NCI-H1092 treated with DMSO at 0.1 percent for 48 hours (cell line): ENCODE results near the gene KNSTRN.

Experiments
- DNase-seq: peaks from one replicate; lab custom pipeline; 2025; lab: John Stamatoyannopoulos, UW

The KNSTRN gene

DNA sequence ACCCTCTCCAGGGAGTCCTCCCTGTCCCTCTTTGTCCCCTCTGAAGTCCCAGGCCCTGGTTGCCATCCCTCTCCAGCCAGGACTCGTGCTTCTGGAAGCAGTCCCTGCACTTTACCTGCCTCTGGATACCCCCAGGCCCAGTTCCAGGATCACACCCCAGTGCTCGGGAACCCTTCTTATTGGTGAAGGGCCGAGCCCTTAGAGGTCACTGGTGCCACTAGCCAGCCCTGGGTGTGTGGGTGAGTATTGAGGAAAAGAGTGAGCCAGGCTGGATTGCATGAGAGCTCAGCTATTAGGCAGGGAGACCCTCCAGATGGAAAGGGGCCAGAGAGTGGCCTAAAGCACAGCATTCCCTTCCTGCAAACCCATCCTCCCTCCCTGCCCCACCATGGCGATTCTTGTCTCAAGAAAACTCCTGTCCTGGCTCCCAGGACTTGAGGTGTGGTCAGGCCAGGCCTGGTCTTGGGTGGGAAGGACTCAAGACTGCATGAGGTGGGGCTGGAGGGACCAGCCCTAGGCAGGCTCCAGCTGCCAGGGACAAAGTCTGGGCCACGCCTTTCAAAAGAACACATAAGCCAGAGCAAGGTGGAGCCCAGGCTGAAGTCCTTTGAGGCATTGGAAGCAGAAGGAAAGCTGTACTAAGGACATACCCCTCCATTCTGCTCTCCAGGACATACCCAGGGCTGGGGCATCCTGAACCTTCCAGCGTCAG, 36.5 kb upstream of the KNSTRN start:
- no peak for DNase-seq

- DNase-seq, result no peak
Observed at GRCh38 chr15:40346579-40347558, 35.7 kb upstream of the KNSTRN start.

DNA sequence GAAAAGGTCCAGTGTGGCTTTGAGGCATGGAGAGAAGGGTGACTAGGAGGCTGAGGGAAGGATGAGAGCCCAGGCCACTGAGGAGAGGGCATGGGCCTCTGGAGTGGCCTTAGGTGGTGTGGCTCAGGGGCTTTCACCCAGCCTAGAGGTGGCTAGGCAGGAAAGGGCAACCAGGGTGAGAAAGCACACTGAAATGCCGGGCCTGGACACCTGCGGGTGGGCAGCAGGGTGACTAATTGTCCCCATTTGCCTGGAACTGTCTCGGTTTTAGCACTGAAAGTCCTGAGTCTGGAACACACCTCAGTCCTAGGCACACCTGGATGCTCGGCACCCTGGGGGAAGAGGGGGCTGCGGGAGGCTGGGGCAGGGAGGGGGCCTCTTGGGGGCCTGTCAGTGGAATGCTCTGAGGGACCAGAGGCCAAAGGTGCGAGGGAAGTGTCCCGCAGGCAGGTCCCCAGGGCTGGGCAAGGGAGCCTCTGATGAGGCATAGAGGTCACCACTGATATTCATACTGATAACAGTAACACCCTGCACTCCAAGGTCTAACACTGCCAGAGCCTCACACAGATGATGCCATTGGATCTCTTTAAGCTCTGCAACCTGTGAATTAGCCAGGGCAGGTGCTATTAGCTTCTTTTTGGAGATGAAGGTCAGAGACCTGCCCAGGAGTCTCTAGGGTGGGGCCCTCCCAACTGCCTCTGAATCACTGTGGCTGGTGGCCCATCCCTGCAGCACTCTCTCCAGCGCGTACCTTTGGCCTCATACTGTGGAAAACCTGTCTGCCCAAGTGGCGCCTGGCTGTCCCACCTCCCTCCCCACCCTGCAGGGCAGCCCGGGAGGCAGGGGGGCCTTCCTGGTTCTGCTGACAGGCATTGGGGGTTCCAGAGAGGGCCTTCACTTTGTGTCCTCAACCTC, 34.7 kb upstream of the KNSTRN start:
- no peak for DNase-seq

DNA sequence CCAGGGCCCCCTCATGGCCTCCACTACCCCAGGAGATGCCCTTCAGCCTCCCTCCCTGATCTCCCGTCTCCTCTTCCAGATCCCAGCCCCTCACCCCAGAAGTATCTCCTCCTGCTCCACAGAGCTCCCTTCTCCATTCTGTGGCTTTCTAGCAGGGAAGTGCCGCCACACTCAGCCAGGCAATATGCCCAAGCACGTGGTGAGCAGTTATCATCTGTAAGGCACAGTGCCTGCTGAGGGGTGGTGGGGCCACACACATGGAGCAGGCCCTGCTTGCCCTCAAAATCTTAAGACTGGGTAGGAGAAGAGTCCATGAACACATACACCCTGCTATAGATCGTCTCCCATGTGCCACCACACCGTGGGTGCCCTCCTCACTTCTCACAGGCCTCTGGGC, 34.0 kb upstream of the KNSTRN start:
- no peak for DNase-seq

- DNase-seq, result no peak
Observed at GRCh38 chr15:40349163-40349562, 33.4 kb upstream of the KNSTRN start.

- DNase-seq, result no peak
Observed at GRCh38 chr15:40352281-40352901, 30.1 kb upstream of the KNSTRN start.

DNA sequence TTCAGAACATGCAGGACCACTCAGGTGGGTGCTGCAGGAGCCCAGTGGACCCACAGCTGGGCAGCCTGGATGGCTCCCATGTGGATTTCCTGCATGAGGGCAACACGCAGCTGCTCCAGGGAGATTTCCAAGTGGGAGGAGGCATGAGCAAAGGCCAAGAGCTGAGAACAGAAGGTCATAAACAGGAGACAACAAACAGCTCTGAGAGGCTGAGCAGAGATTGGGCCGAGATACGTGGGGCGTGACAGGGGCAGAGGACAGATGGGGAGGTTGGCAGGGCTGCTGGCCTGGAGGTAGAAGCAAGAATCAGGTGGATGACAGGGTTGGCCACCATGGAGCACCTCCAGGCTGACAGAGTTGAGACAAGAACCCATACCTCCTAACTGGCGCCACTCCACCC, 28.8 kb upstream of the KNSTRN start:
- peak; percentile 35 for DNase-seq

DNA sequence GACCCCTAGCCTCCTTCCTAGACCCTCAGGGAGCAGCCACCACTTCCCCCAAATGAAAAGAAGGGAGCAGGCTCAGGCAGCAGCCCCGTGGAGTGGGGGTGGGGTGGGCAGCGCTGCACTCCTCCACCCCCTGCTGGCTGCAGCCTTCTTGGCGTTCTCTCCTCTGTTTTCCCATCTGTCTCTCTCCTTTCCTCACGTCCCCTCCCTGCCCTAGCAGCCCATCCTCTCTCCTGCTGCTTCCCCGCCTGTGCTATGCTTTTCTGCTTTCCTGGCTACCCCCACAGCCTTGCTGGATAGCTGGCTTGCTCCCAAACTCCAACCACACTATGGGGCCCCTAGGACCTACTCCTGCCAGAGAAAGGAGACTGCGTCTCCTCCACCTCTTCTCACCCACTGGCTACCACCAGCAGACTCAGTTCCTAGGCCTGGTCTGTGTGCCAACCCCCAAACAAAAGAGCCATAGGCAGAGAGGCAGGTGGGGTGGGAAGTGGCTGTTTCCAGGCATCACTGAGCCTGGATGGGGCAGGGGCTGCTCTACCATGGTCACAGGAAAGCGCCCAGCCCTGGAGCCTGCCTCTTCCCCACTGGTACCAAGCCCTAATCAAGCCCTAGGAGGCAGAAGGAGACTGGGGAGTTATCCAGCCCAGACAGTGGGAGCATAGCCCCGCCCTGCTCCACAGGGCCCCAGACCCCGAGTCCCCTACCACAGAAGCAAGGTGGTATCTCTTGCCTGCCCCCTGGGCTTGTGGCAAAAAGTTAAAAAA, 27.9 kb upstream of the KNSTRN start:
- peak; percentile 86 for DNase-seq

DNA sequence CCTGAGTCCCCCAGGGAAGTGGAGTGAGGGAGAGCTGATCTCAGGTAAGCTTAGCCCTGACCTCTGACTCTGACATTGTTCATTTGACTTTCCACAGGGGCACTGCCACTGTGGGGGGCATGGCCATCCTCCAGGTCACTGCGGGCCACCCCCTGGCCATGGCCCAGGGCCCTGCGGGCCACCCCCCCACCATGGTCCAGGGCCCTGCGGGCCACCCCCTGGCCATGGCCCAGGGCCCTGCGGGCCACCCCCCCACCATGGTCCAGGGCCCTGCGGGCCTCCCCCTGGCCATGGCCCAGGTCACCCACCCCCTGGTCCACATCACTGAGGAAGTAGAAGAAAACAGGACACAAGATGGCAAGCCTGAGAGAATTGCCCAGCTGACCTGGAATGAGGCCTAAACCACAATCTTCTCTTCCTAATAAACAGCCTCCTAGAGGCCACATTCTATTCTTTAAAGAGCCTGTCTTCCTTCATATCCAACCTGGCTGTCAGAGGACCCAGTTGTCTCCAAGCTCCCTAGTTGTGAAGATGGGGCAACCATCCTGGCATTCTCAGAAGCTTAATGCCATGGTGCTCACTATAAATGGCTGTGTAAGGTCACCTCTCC, 26.4 kb upstream of the KNSTRN start:
- no peak for DNase-seq

DNA sequence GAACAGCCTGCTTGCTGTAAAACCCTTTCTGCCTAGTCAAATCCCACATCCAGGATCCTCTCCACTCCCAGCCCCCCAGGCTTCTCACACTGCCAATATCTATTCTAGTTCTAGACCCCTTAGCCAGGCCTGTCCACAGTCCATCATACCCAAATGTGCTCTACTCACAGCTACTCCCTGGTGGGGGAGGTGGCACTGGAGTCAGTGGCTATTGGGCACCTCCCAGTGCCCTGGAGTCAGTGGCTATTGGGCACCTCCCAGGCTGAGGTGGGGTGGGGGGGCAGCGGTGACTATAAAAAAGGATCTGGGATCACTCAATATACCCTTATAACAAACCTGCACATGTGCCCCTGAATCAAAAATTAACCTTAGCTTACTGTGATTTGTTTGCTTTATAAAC, 25.3 kb upstream of the KNSTRN start:
- DNase-seq, result no peak

- DNase-seq, result peak; percentile 74
Observed at GRCh38 chr15:40357723-40358470, 24.6 kb upstream of the KNSTRN start, which contains the start of gene DISP2. Gene DISP2, plus strand, starts transcription at chr15:40358219. Its CDS starts 103 bp downstream, at chr15:40358322.

- peak; percentile 41 for DNase-seq
Observed at GRCh38 chr15:40358471-40359353, 23.8 kb upstream of the KNSTRN start.

- DNase-seq, result no peak
Observed at GRCh38 chr15:40360015-40360414, 22.5 kb upstream of the KNSTRN start.

- DNase-seq, result no peak
Observed at GRCh38 chr15:40361640-40362039, 20.9 kb upstream of the KNSTRN start.

GRCh38 chr15:40363611-40364010, 18.9 kb upstream of the KNSTRN start:
- DNase-seq, result no peak

GRCh38 chr15:40364251-40364650, 18.3 kb upstream of the KNSTRN start:
- DNase-seq, result no peak

DNA sequence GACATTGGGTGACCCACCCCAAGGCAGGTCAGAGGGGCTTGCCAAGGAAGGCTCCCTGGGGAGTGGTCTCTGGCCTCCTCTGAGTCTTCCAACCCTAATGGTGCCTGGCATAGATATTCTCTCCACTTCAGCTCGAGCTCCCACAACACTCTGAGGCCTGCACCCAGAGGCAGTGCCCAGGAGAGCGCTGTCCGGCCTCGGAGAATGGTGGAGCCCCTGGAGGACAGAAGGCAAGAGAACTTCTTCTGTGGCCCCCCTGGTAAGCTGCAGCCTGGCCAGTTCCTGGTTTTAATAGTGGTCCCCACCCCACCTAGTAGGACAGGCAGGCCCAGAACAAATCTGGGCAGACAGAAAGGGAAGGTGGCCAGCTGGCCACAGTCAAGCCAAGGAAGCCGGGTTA, 17.5 kb upstream of the KNSTRN start:
- DNase-seq, result no peak

- DNase-seq, result no peak
Observed at GRCh38 chr15:40365624-40366456, 16.7 kb upstream of the KNSTRN start.
